SK-N-SH treated with all-trans-retinoic acid at 6 μM for 48 hours (cell line): ENCODE results near the gene HRH2.
"Not testable (repeated sequence)": the region's sequence is repeated elsewhere in the genome, so short reads cannot be mapped to it uniquely, and the experiment has no call there.

Experiments used
- ATAC-seq: fragments of 200-7000 bp; cut with Tn5 transposase; 3 replicates; pipeline ENCODE4 v1.9.1; 2020; ENCODE audit warnings: mild to moderate bottlenecking, moderate library complexity
- BACH2 ChIP-seq: fragments of 250-450 bp; sonication (Bioruptor Pico); IDR thresholded peaks from 2 replicates; pipeline ENCODE4 v1.9.0; 2021; ENCODE audit warnings: mild to moderate bottlenecking, borderline replicate concordance
- CSDC2 ChIP-seq: fragments of 250-450 bp; sonication (Bioruptor Pico); IDR thresholded peaks from 2 replicates; pipeline ENCODE4 v1.5.0; 2020; ENCODE audit warnings: mild to moderate bottlenecking, moderate library complexity
- ESRRG ChIP-seq: fragments of 250-450 bp; sonication (Bioruptor Pico); IDR thresholded peaks from 2 replicates; pipeline ENCODE4 v1.6.1; 2021; ENCODE audit warnings: mild to moderate bottlenecking
- GLIS3 ChIP-seq: fragments of 250-450 bp; sonication (Bioruptor Pico); IDR thresholded peaks from 2 replicates; pipeline ENCODE4 v1.5.0; 2020; ENCODE audit warnings: mild to moderate bottlenecking, moderate library complexity
- ISL1 ChIP-seq: fragments of 250-450 bp; sonication (Bioruptor Pico); IDR thresholded peaks from 2 replicates; pipeline ENCODE4 v2.1.2; 2022; ENCODE audit warnings: mild to moderate bottlenecking, moderate library complexity
- OSR1 ChIP-seq: fragments of 250-450 bp; sonication (Bioruptor Pico); IDR thresholded peaks from 2 replicates; pipeline ENCODE4 v1.8.0; 2022; ENCODE audit warnings: moderate library complexity, mild to moderate bottlenecking, inconsistent platforms
- PATZ1 ChIP-seq: fragments of 250-450 bp; sonication (Bioruptor Pico); IDR thresholded peaks from 2 replicates; pipeline ENCODE4 v1.8.0; 2020; ENCODE audit warnings: mild to moderate bottlenecking, moderate library complexity, borderline replicate concordance
- PPARA ChIP-seq: fragments of 250-450 bp; sonication (Bioruptor Pico); IDR thresholded peaks from 2 replicates; pipeline ENCODE4 v1.5.0; 2020; ENCODE audit warnings: mild to moderate bottlenecking, borderline replicate concordance
- RARB ChIP-seq: fragments of 250-450 bp; sonication (Bioruptor Pico); IDR thresholded peaks from 2 replicates; pipeline ENCODE4 v1.8.0; 2021; ENCODE audit warnings: mild to moderate bottlenecking, moderate library complexity
- SNAI2 ChIP-seq: fragments of 250-450 bp; sonication (Bioruptor Pico); IDR thresholded peaks from 2 replicates; pipeline ENCODE4 v1.5.0; 2020; ENCODE audit warnings: mild to moderate bottlenecking, moderate library complexity
- TCF4 ChIP-seq: fragments of 250-450 bp; sonication (Bioruptor Pico); IDR thresholded peaks from 2 replicates; pipeline ENCODE4 v1.8.0; 2021; ENCODE audit warnings: mild to moderate bottlenecking, moderate library complexity, borderline replicate concordance
- TOX ChIP-seq: fragments of 250-450 bp; sonication (Bioruptor Pico); IDR thresholded peaks from 2 replicates; pipeline ENCODE4 v1.8.0; 2021; ENCODE audit warnings: mild to moderate bottlenecking, moderate library complexity, borderline replicate concordance
- ZC3H10 ChIP-seq: fragments of 250-450 bp; sonication (Bioruptor Pico); IDR thresholded peaks from 2 replicates; pipeline ENCODE4 v1.5.1; 2021; ENCODE audit warnings: mild to moderate bottlenecking, moderate library complexity
- ZFP3 ChIP-seq: fragments of 250-450 bp; sonication (Bioruptor Pico); IDR thresholded peaks from 2 replicates; pipeline ENCODE4 v1.5.0; 2020; ENCODE audit warnings: mild to moderate bottlenecking, moderate library complexity
- ZFP30 ChIP-seq: fragments of 450-650 bp; formaldehyde crosslinking; IDR thresholded peaks from 2 replicates; pipeline ENCODE4 v1.5.0; 2022; ENCODE audit warnings: mild to moderate bottlenecking, moderate library complexity
- ZNF70 ChIP-seq: fragments of 450-650 bp; formaldehyde crosslinking; IDR thresholded peaks from 2 replicates; pipeline ENCODE4 v1.5.0; 2020; ENCODE audit warnings: mild to moderate bottlenecking, moderate library complexity
- ZNF8 ChIP-seq: fragments of 450-650 bp; formaldehyde crosslinking; IDR thresholded peaks from 2 replicates; pipeline ENCODE4 v1.5.0; 2020; ENCODE audit warnings: mild to moderate bottlenecking, moderate library complexity
- TF ChIP-seq, protein P1 (sequence below): fragments of 250-450 bp; sonication (Bioruptor Pico); IDR thresholded peaks from 2 replicates; pipeline ENCODE4 v1.5.1; 2021; ENCODE audit warnings: mild to moderate bottlenecking, moderate library complexity
- TF ChIP-seq, protein P2 (sequence below): fragments of 250-450 bp; sonication (Bioruptor Pico); IDR thresholded peaks from 2 replicates; pipeline ENCODE4 v1.8.0; 2021; ENCODE audit warnings: low read depth, mild to moderate bottlenecking, moderate library complexity, borderline replicate concordance
- TF ChIP-seq, protein P3 (sequence below): fragments of 250-450 bp; sonication (Bioruptor Pico); IDR thresholded peaks from 2 replicates; pipeline ENCODE4 v1.5.1; 2020; ENCODE audit warnings: low read depth, mild to moderate bottlenecking, moderate library complexity

Gene HRH2

DNA sequence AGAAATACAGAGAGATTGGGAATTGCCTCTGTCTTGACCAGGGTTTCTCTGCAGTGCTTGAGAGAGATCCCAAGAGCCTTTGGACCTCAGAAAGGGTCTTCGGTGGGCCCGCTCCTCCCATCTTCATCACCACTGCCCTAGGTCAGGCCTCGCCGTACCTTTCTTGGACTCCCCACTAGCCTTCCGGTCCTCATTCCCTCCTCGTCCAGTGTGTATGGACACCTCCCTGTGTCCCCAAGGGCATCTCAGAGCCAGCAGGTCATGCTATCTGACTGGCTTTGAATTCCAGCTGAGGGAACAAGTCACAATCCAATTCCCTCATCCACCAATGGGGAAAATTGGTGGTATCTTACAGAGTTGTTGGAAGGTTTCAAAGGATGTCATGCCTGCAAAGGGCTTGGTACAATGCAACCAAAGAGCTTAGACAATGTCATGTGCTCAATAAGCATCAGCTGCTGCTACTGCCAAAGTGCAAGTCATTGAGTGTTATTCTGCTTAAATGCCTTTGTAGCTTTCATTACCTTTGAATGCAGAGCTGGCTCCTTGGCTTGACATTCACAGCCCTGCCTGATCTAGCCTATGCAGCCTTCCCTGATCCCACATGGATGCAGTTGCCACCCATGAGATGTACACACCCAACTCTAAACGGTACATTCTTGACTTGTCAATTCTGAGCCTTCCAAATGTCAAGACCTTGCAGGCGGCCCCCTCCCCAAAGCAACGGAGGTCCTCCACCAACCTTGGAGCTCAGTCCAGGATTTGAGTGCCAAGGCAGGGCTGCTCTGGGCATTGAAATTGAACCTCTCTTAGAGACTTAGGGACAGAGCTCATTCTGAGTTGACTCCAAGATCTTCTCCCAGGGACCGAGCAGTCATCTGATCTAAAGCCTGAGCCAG, 58.0 kb downstream of the HRH2 start:
- ATAC-seq = no peak

GRCh38 chr5:175717837-175718236, 60.0 kb downstream of the HRH2 start:
- TF ChIP-seq PPARA (CRISPR knock-in tag) (no peak), ZNF70 (no peak), ZFP3 (CRISPR knock-in tag) (no peak), ISL1 (no peak), ZC3H10 (CRISPR knock-in tag) (no peak), SNAI2 (no peak)
- TF ChIP-seq, protein P1, sequence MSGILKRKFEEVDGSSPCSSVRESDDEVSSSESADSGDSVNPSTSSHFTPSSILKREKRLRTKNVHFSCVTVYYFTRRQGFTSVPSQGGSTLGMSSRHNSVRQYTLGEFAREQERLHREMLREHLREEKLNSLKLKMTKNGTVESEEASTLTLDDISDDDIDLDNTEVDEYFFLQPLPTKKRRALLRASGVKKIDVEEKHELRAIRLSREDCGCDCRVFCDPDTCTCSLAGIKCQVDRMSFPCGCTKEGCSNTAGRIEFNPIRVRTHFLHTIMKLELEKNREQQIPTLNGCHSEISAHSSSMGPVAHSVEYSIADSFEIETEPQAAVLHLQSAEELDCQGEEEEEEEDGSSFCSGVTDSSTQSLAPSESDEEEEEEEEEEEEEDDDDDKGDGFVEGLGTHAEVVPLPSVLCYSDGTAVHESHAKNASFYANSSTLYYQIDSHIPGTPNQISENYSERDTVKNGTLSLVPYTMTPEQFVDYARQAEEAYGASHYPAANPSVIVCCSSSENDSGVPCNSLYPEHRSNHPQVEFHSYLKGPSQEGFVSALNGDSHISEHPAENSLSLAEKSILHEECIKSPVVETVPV (CRISPR knock-in tag) = no peak
- ATAC-seq = no peak

More for the DNA sequence above, 58.0 kb downstream of the HRH2 start:
- no peak for TF ChIP-seq GLIS3 (CRISPR knock-in tag)

GRCh38 chr5:175718401-175719108, 60.7 kb downstream of the HRH2 start:
- no peak for ATAC-seq
- no peak for TF ChIP-seq ZFP30 (CRISPR knock-in tag)
- TF ChIP-seq OSR1 (CRISPR knock-in tag) = no peak
- TF ChIP-seq TCF4 = no peak
- no peak for TF ChIP-seq SNAI2
- no peak for TF ChIP-seq CSDC2 (CRISPR knock-in tag)
- TF ChIP-seq, protein P2, sequence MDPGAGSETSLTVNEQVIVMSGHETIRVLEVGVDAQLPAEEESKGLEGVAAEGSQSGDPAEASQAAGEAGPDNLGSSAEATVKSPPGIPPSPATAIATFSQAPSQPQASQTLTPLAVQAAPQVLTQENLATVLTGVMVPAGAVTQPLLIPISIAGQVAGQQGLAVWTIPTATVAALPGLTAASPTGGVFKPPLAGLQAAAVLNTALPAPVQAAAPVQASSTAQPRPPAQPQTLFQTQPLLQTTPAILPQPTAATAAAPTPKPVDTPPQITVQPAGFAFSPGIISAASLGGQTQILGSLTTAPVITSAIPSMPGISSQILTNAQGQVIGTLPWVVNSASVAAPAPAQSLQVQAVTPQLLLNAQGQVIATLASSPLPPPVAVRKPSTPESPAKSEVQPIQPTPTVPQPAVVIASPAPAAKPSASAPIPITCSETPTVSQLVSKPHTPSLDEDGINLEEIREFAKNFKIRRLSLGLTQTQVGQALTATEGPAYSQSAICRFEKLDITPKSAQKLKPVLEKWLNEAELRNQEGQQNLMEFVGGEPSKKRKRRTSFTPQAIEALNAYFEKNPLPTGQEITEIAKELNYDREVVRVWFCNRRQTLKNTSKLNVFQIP (CRISPR knock-in tag) = no peak
- TF ChIP-seq RARB (CRISPR knock-in tag) = no peak
- TF ChIP-seq ZNF8 (CRISPR knock-in tag) = no peak
- TF ChIP-seq BACH2 (CRISPR knock-in tag) = no peak
- TF ChIP-seq ESRRG (CRISPR knock-in tag) = no peak

GRCh38 chr5:175719109-175719432, 61.2 kb downstream of the HRH2 start:
- ATAC-seq = not testable (repeated sequence)

GRCh38 chr5:175724314-175725275, 66.7 kb downstream of the HRH2 start:
- no peak for ATAC-seq
- TF ChIP-seq SNAI2 (no peak), PATZ1 (CRISPR knock-in tag) (no peak)
- TF ChIP-seq, all 23 proteins: peak for 0

GRCh38 chr5:175728316-175728715, 70.4 kb downstream of the HRH2 start:
- no peak for ATAC-seq
- TF ChIP-seq ZC3H10 (CRISPR knock-in tag) (no peak), PPARA (CRISPR knock-in tag) (no peak), OSR1 (CRISPR knock-in tag) (no peak), PATZ1 (CRISPR knock-in tag) (no peak), TOX (no peak), CSDC2 (CRISPR knock-in tag) (no peak), GLIS3 (CRISPR knock-in tag) (no peak), ESRRG (CRISPR knock-in tag) (no peak), ISL1 (no peak)
- TF ChIP-seq, protein P1 (CRISPR knock-in tag) = no peak
- TF ChIP-seq, protein P3, sequence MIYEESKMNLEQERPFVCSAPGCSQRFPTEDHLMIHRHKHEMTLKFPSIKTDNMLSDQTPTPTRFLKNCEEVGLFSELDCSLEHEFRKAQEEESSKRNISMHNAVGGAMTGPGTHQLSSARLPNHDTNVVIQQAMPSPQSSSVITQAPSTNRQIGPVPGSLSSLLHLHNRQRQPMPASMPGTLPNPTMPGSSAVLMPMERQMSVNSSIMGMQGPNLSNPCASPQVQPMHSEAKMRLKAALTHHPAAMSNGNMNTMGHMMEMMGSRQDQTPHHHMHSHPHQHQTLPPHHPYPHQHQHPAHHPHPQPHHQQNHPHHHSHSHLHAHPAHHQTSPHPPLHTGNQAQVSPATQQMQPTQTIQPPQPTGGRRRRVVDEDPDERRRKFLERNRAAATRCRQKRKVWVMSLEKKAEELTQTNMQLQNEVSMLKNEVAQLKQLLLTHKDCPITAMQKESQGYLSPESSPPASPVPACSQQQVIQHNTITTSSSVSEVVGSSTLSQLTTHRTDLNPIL (CRISPR knock-in tag) = no peak
